Embryonic facial prominence (tissue), 1 donor: ENCODE measurements around the gene COL19A1.
A peak's percentile ranks its signal among the peaks of the same experiment; 100 is the strongest.

Experiments used
- DNase-seq: peaks from one replicate; pipeline ENCODE4 v3.0.0-alpha.2; 2016; ENCODE audit errors: extremely low spot score

COL19A1 gene

GRCh38 chr6:70059039-70059719 lies 192.8 kb downstream of the COL19A1 start:
- no peak for DNase-seq

DNA sequence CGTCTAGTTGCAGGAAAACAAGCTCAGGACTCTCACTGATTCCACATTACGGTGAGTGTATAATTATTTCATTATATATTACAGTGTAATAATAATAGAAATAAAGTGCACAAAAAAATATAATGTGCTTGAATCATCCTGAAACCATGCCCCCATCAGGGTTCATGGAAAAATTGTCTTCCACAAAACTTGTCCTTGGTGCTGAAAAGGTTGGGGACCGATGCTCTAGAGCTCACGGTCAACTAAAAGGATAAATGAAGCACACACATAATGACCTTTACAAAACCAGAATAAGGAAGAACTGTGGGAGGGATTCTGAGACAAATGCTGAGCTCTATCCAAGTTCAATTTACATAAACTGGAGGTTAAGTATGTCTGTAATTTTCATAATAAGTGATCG lies 194.3 kb downstream of the COL19A1 start:
- DNase-seq = no peak

GRCh38 chr6:70061546-70061945 lies 195.2 kb downstream of the COL19A1 start:
- DNase-seq = no peak

DNA sequence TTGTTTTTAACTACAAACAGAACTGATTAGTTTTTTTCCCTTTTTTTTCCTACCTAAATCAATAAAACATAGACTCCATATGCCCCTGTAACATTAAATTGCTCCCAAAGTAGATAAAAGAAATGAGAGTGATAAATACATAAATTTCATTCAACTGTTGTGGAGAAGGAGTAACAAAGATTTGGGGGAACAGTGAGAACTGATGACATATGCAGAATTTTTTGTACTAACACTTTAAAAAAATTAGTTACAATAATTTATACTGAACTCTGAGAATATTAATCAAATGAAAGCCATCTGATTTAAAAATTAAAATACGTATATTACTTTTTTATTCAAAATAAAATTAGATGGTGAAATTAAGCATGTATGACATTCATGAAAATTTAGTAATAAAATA lies 195.7 kb downstream of the COL19A1 start:
- DNase-seq = no peak

DNA sequence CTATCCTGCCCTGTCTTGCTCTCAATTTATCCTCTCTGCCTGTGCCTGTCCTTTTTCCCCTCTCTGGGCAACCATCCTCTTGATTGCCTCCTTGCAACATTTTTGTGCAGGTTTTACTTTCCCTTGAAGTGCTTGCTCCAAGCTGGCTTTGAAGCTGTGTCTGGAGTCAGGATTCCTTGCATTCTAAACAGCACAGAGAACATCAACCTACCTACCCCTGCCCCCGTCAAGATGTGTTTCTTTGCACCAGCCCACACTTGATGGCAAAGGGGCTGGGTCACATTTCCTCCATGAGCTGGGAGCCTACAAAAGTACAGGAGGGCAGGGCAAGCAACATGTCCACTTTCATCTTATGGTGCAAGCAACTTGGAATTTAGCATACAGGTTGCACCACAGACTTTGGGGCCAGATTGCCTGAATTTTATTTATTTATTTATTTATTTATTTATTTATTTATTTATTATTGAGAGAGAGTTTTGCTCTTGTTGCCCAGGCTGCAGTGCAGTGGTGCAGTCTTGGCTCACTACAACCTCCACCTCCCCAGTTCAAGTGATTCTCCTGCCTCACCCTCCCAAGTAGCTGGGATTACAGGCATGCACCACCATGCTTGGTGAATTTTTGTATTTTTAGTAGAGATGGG lies 206.3 kb downstream of the COL19A1 start:
- no peak for DNase-seq

DNA sequence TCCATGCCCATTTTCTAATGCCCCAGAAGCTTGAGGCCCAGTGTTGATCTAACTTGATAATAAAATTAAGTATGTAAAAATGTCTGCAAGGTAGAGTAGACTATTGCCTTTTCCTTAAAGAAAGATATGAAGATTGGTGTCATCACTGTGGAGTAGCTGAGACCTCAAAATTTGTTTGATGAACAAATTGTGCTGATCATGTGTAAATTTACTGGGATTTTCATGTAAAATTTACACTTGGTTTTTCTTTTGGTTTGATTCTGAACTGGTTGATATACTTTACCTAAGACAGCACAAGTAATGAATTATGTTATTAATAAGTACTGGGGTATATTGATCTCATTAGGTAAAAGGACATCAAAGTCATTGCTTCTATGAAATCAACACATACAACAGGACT lies 207.3 kb downstream of the COL19A1 start:
- no peak for DNase-seq

- DNase-seq = no peak
Observed at GRCh38 chr6:70079241-70079640, 212.9 kb downstream of the COL19A1 start.

DNA sequence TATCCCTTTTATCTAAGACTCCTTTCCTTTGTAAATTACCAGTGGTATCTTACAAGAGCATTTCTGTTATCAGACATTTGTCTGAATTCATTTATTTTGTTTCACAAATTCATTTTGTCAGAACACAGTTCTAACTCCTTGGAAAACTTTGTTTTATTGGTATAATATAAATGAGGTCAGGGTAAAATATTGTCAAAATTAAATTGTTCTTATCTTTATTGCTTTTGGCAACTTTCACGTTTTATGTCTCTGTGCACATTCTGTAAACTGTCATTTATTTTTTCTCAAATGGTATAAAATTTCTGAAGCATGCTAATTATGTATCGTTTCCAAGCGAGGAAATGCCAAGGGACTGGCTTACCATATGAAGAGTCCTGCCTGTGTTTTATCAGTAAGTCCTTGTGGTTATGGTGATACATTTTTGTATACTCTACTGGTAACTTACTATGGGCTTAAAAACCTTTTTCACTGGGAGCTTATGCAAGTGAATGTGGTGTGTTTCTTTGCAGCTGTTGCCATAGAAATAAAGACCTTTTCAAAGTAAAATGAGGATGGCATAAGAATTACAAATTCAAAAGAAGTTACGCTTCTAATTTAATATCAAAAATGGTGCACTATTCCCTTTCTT lies 214.2 kb downstream of the COL19A1 start:
- peak; percentile 15 for DNase-seq

DNA sequence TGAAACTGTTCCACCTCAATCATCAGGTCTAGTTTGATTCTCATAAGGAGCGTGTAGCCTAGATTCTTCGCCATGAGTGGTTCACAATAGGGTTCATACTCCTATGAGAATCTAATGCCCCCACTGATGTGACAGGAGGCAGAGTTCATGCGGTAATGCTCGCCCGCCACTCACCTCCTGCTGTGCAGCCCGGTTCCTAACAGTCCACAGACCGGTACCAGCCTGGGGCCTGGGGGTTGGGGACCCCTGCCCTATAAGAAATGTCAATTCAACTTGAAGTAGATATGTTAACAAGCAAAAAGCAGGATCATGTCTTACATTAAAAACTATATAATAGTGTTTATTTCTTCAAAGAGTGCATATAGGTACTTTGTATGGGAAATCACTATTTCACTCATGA lies 216.5 kb downstream of the COL19A1 start:
- no peak for DNase-seq

DNA sequence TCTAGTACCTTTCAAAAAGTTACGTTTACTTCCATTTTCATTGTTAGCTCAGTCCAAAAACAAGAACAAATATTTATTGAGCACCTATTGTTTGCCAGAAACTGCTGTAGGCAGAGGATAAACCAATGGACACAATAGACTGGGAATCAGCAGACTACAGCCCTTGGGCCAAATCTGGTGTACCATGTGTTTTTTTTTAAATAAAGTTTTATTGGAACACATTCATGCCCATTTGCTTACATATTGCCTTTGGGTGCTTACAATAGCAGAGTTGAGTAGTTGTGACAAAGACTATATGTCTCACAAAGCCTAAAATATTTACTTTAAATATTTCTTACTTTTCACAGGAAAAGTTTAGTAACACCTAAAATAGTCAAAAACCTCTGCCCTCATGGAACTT lies 220.4 kb downstream of the COL19A1 start:
- DNase-seq = no peak

GRCh38 chr6:70094156-70094555 lies 227.8 kb downstream of the COL19A1 start:
- no peak for DNase-seq

DNA sequence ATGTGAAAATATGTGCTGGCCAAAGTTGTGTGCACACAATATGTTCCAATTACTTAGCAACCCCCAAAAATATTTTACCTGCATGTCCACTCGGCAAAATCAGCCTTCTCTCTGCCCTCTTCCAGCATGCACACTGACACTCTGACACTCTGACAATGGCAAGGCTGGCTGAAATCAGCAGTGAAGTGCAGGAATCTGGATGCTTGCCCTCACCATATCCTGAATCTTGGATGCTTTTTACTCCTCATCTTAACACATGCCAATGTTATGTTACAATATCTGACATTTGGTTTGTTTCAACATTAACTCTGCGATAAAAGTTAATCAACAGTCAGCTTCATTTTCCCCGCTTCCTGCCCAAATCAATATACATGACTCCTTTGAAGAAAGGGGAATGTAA lies 233.4 kb downstream of the COL19A1 start:
- DNase-seq = no peak

DNA sequence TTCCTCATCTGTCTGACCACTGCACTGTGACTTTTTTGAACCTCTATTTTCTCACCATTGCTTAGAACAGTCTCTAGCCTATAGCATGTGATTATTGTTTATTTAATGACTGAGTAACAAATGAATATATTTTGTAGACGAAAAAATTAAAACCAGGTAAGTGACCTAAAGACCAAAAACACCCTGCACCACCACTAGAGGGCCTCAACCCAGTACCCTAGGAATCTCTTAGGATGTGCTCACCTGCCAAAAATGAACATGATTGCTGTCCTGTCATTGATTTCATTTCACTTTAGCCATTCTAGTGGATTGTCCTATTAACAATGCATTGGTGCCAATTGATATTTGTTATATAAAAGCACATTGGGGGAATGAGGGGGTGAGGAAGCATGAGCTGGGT lies 237.4 kb downstream of the COL19A1 start:
- no peak for DNase-seq

DNA sequence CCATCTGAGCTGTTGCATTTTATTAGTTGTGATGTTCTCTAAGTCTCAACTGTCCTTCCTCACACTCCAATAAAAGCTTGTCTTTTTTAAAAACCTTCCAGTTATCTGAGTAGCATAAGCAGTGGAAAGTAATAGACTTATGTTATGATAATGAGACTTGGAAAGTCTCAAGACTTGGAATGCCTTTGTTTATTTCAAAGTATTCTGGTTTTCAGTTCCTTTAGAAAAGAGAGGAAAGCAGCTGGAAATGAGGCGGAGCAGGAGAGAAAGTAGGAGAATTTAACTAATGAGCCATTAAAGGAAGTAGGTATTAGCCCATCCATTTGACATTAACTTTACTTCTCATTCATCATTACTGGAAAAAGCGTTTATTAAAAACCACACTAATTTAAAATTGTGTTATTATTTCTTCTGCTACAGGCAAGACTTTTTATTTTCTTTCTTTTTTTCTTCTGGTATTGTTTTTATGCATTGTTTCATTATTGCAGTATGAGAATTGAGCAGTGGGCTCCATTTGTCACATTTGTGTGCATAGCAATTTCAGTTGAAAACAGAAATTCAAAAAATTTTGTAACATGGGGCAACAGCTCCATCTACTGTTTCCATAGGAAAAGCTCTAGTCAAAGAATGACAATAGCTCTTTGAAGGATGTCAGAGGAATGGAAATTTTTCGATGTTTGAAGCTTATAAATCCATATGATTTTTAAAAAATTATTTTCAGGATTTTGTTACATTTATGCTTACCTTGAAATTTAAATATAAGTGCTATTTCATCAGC lies 241.7 kb downstream of the COL19A1 start:
- peak; percentile 16 for DNase-seq

- DNase-seq = no peak
Observed at GRCh38 chr6:70110126-70111022, 244.0 kb downstream of the COL19A1 start.

DNA sequence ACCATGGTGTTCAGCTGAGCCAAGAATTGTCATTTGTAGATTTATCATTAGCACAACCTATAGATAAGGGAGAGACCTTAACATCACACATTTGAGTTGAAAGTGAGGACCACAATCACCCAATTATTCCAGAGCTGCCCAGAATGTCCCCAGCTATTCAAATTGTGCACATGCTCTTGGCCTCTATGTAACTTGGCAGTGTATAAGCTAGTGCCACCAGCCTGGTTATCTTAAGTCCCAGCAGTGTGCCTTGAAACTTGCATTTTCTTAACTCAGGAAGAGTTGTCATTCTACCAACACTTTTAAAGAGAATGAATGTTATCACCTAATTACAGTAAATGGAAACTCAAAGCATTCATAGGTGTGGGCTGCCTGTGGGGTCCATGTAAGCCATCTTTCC lies 245.4 kb downstream of the COL19A1 start:
- no peak for DNase-seq

- no peak for DNase-seq
Observed at GRCh38 chr6:70112716-70113115, 246.4 kb downstream of the COL19A1 start.

DNA sequence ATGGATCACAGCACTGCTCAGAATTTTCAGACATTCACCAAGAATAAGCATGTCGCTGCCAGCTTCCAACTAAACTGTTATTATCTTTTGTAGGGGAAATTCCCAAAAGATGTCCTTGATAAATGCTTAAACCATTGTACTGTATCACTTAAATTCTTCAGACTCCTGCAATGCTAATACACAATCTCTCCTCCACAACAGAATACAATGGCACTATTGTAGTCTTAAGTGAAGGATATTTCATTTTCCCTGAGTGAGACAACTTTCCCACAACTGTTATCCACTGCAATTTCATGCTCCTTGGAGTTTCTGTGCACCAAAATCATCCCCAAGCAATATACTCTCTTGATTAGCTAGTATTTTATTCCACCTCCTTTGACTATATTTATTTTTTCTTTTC lies 246.8 kb downstream of the COL19A1 start:
- no peak for DNase-seq

- DNase-seq = no peak
Observed at GRCh38 chr6:70118670-70119069, 252.3 kb downstream of the COL19A1 start.

DNA sequence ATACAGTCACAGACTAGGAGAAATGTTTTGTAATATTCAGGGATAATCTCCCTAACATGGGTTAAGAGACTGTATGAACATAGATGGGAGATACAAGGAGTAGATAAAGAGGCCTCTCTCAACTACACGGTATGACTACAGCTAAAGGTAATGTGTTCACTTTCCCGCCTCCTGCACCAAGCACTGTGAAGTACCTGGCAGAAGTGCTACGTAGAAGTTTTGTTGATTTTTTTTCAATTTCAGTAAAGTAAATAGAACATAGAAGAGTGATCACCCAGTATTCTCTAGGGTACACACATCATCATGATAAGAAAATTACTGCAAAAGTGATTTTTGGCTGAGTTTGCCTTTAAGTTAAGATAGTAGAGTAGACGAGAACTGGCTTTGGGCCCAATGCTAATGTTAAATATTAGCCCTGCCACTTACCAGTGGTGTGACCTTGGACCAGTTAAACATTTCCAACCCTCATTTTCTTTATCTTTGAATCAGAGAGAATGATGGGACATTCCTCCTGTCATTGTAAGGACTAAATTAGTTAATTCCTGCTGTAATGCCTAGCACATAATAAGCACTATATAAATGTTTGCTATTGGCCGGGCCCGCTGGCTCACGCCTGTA lies 253.0 kb downstream of the COL19A1 start:
- no peak for DNase-seq

DNA sequence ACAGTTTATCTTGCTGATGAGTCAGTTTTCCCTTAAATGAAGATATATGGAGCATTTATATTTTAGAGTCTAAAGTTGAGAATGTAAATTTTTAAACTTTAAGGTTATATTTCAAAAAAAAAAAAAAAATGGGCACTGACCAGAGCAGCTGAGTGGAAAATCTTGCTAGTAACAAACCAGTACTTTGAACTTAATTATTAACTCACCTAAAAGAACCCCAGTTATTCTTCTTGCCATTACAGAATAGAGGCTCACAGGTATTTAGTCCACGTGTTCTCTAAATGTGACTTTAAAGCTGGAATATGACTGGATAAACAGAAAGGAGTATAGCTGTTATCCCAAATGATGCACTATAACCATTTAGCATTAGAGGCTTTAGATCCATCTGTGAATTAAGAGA lies 258.1 kb downstream of the COL19A1 start:
- no peak for DNase-seq
